ENCODE measurements around the gene DNAAF3. TPM values are rescaled to one million over a fixed set of nuclear protein-coding genes. Genes with fewer than 3 reads are reported as not detected.
"Not testable (repeated sequence)": the region's sequence is repeated elsewhere in the genome, so short reads cannot be mapped to it uniquely, and the experiment has no call there.

The DNAAF3 gene
- total RNA-seq, 3 donors from 2014 or later: 0.54 to 1.0 (median 0.69) TPM

DNA sequence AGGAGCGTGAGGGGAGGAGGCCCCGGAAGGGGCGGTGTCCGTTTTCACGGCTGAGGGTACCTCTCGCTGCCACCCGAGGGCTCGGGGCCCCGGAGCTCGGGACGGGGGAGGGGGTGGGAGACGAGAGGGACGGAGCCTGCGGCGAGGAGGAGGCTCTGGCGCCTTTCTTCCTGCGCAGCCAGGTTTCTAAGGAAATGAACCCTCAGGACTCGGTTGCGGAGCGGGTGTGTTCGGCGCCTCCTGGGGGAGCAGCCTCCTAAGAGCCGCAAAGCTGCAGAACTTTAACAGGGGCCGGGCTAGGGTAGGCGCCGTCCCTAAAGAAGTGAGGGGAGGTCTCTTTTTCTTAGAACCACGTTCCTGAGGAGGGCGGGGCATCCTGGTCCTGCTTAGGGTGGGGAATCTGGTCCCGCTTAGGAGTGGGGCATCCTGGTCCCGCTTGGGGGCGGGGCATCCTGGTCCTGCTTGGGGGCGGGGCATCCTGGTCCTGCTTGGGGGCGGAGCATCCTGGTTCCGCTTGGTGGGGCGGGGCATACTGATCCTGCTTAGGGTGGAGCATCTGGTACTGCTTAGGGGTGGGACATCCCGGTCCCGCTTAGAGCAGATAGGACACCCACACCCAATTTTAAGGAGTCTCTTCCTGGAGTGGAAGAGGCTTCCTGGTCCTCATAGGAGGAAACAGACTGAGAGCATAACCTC is 7.4 kb upstream of the DNAAF3 start:
- peak; percentile 75 for ATAC-seq
- TF ChIP-seq, protein P1, sequence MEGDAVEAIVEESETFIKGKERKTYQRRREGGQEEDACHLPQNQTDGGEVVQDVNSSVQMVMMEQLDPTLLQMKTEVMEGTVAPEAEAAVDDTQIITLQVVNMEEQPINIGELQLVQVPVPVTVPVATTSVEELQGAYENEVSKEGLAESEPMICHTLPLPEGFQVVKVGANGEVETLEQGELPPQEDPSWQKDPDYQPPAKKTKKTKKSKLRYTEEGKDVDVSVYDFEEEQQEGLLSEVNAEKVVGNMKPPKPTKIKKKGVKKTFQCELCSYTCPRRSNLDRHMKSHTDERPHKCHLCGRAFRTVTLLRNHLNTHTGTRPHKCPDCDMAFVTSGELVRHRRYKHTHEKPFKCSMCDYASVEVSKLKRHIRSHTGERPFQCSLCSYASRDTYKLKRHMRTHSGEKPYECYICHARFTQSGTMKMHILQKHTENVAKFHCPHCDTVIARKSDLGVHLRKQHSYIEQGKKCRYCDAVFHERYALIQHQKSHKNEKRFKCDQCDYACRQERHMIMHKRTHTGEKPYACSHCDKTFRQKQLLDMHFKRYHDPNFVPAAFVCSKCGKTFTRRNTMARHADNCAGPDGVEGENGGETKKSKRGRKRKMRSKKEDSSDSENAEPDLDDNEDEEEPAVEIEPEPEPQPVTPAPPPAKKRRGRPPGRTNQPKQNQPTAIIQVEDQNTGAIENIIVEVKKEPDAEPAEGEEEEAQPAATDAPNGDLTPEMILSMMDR (IDR thresholded peaks at IDR 0.05): no peak
- intact Hi-C loops (cut with DNase I, micrococcal nuclease): no loop called here
- no peaks in the 10 kb centered on the region for H3K36me3 ChIP-seq (ENCODE audit: low read depth)
- H3K4me1 ChIP-seq (ENCODE audit: low read depth): peaks cover 6% of the 10 kb centered on the region
- peak; percentile 48 to 70 (median 65) for DNase-seq
- no peaks in the 10 kb centered on the region for H3K9me3 ChIP-seq
- no peak overlapping the region for H3K4me3 ChIP-seq

DNA sequence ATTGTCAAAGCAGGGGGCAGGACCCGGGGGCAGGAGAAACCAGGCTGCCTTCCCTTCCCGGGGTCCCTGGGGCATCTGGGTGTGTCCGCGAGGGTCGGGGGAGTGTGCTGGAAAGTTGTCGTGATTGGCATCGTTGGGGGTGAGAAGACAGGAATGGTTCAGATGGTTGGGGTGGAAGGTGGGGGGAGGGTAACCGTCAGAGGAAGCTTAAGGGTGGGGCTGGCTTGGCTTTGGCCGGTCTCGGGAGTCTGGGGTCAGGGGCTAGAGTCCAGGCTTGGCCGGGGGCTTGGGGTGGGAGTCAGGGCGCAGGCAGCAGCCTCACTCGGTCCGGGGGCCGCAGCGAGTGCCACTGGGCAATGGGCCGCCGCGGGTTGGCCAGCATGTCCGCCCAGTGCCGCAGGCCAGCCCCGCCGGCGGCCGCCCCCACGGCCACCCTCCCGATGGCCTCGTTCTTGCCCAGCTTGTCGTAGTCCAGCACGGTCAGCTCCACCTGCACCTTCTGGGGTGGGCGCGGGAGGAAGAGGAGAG is 6.8 kb upstream of the DNAAF3 start:
- H3K36me3 ChIP-seq (ENCODE audit: low read depth): no peaks in the 10 kb centered on the region
- ATAC-seq: no peak
- intact Hi-C loops (cut with DNase I, micrococcal nuclease): no loop called here
- peaks cover 6% of the 10 kb centered on the region for H3K4me1 ChIP-seq (ENCODE audit: low read depth)
- no peaks in the 10 kb centered on the region for H3K9me3 ChIP-seq
- no peak for DNase-seq
- TF ChIP-seq, protein P1 (IDR thresholded peaks at IDR 0.05): no peak
- H3K4me3 ChIP-seq: no peak overlapping the region

DNA sequence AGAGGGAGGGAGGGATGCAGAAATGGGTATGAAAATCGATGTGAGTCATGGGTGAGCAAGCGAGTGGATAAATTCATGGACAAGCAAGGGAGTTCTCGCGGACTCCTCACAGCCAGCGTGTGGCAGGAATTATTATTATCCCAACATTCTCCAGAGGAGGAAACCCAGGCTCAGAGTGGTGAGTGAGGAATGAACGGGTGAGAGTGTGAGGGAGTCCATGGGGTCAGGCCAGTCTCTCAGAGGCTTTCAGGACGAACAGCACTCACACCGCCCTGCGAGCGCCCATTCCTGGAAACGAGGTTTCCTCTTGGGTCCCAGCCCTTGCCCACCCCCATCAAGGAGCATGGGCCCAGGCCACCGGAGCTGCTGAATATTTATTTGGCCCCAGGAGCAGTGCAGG is 6.3 kb upstream of the DNAAF3 start:
- TF ChIP-seq, protein P1 (IDR thresholded peaks at IDR 0.05): no peak
- ATAC-seq: no peak
- Histone ChIP-seq H3K9me3 (no peaks in the 10 kb centered on the region), H3K4me1 (ENCODE audit: low read depth) (peaks cover 6% of the 10 kb centered on the region), H3K36me3 (ENCODE audit: low read depth) (no peaks in the 10 kb centered on the region), H3K4me3 (no peak overlapping the region)
- intact Hi-C loops (cut with DNase I, micrococcal nuclease): no loop called here
- DNase-seq: no peak

DNA sequence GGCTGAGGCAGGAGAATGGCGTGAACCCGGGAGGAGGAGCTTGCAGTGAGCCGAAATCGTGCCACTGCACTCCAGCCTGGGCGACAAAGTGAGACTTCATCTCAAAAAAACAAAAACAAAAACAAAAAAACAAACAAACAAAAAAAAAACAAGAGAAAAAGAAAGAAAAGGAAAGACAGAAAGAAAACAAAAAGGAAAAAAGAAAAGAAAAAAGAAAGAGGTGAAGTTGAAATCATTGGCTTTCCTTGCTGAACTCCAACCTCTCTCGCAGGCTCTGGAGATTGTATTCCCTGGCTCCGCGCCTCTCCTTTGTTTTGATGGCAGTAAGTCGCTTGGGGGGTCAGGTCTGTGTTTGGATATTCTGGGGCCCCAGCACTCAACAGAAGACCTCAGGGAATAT is 5.9 kb upstream of the DNAAF3 start:
- H3K36me3 ChIP-seq (ENCODE audit: low read depth); H3K4me1 ChIP-seq (ENCODE audit: low read depth); H3K9me3 ChIP-seq; ATAC-seq; DNase-seq; H3K4me3 ChIP-seq; intact Hi-C loops (cut with DNase I, micrococcal nuclease): not testable (repeated sequence)

DNA sequence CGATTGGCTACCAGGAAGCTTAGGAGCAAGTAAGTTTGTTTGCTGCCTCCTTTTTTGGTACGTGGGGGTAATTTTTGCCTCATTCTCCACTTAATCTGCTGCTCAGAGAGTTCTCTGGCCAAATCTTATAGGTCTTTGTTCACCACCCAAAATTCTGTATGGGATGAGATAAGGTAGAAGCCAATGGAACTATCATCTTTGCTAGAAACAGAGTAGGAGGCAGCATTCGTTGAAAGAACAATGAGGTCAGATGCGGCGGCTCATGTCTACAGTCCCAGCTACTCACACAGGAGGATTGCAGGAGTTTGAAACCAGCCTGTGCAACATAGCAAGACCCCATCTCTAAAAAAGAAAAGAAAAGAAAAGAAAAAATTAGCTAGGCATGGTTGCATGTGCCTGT is 5.0 kb upstream of the DNAAF3 start:
- peaks cover 11% of the 10 kb centered on the region for H3K4me1 ChIP-seq (ENCODE audit: low read depth)
- H3K36me3 ChIP-seq (ENCODE audit: low read depth): no peaks in the 10 kb centered on the region
- H3K4me3 ChIP-seq: no peak overlapping the region
- DNase-seq (no peak), ATAC-seq (no peak)
- intact Hi-C loops (cut with DNase I, micrococcal nuclease): no loop called here
- TF ChIP-seq, protein P1 (IDR thresholded peaks at IDR 0.05): no peak
- H3K9me3 ChIP-seq: no peaks in the 10 kb centered on the region

DNA sequence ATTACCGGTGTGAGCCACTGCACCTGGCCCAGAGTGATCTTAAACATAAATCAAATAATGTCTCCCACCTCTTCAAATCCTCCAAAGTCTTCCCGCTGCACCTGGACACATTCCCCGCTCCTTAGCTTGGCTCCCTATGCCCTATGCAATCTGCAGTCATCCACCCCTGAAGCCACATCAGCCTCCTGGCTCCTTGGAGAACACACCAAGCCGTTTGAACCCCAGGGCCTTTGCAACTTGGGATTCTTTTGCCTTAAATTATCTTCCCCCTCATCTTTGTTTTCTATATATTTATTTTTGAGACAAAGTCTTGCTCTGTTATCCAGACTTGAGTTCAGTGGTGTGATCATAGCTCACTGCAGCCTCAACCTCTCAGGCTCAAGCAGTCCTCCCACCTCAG is 2.7 kb upstream of the DNAAF3 start:
- TF ChIP-seq, protein P1 (IDR thresholded peaks at IDR 0.05): no peak
- no peak overlapping the region for H3K4me3 ChIP-seq
- intact Hi-C loops (cut with DNase I, micrococcal nuclease): no loop called here
- H3K9me3 ChIP-seq: no peaks in the 10 kb centered on the region
- DNase-seq (no peak), ATAC-seq (no peak)
- H3K4me1 ChIP-seq (ENCODE audit: low read depth): peaks cover 11% of the 10 kb centered on the region
- no peaks in the 10 kb centered on the region for H3K36me3 ChIP-seq (ENCODE audit: low read depth)
